ENCODE results near the gene RS1. TPM values are rescaled to one million over a fixed set of nuclear protein-coding genes. Genes with fewer than 3 reads are reported as not detected.

Gene RS1
- total RNA-seq, 2 donors from 2014 or later: not detected

GRCh38 chrX:18702362-18703195 lies 30.7 kb upstream of the RS1 start:
- no peak for TF ChIP-seq CTCF (IDR thresholded peaks at IDR 0.05)
- no peak for DNase-seq (ENCODE audit: low spot score)
- Histone ChIP-seq H3K4me1 (ENCODE audit: control insufficient read depth in 1 of 2, low read depth in 2 of 2) (peaks cover 0 to 8% of the 10 kb centered on the region in 2 donors), H3K27me3 (replicated peaks; ENCODE audit: insufficient read depth) (no peaks in the 10 kb centered on the region), H3K27ac (no peak overlapping the region), H3K36me3 (no peaks in the 10 kb centered on the region), H3K9me3 (no peaks in the 10 kb centered on the region), H3K4me3 (no peak overlapping the region)
- no peak for ATAC-seq (ENCODE audit: insufficient number of reproducible peaks, low FRiP score, low read depth)

GRCh38 chrX:18701621-18702361 lies 29.9 kb upstream of the RS1 start:
- H3K9me3 ChIP-seq: no peaks in the 10 kb centered on the region
- no peak overlapping the region for H3K27ac ChIP-seq
- ATAC-seq (ENCODE audit: insufficient number of reproducible peaks, low FRiP score, low read depth): no peak
- TF ChIP-seq CTCF (IDR thresholded peaks at IDR 0.05): no peak
- no peaks in the 10 kb centered on the region for H3K36me3 ChIP-seq
- no peaks in the 10 kb centered on the region for H3K27me3 ChIP-seq (replicated peaks; ENCODE audit: insufficient read depth)
- peaks cover 0 to 8% of the 10 kb centered on the region in 2 donors for H3K4me1 ChIP-seq (ENCODE audit: control insufficient read depth in 1 of 2, low read depth in 2 of 2)
- H3K4me3 ChIP-seq: no peak overlapping the region
- no peak for DNase-seq (ENCODE audit: low spot score)

GRCh38 chrX:18698737-18699650 lies 27.1 kb upstream of the RS1 start:
- Histone ChIP-seq H3K4me3 (no peak overlapping the region), H3K27ac (no peak overlapping the region), H3K9me3 (no peaks in the 10 kb centered on the region), H3K4me1 (ENCODE audit: control insufficient read depth in 1 of 2, low read depth in 2 of 2) (peaks cover 0 to 8% of the 10 kb centered on the region in 2 donors), H3K36me3 (no peaks in the 10 kb centered on the region), H3K27me3 (replicated peaks; ENCODE audit: insufficient read depth) (no peaks in the 10 kb centered on the region)
- no peak for DNase-seq (ENCODE audit: low spot score)
- TF ChIP-seq CTCF (IDR thresholded peaks at IDR 0.05): no peak
- no peak for ATAC-seq (ENCODE audit: insufficient number of reproducible peaks, low FRiP score, low read depth)

GRCh38 chrX:18696653-18697052 lies 24.7 kb upstream of the RS1 start:
- H3K4me3 ChIP-seq: no peak overlapping the region
- DNase-seq (ENCODE audit: low spot score) (no peak), ATAC-seq (ENCODE audit: insufficient number of reproducible peaks, low FRiP score, low read depth) (no peak)
- H3K27ac ChIP-seq: no peak overlapping the region
- H3K36me3 ChIP-seq: no peaks in the 10 kb centered on the region
- H3K27me3 ChIP-seq (replicated peaks; ENCODE audit: insufficient read depth): no peaks in the 10 kb centered on the region
- no peaks in the 10 kb centered on the region for H3K9me3 ChIP-seq
- TF ChIP-seq CTCF (IDR thresholded peaks at IDR 0.05): no peak
- H3K4me1 ChIP-seq (ENCODE audit: control insufficient read depth in 1 of 2, low read depth in 2 of 2): peaks cover 0 to under 1% of the 10 kb centered on the region in 2 donors
